HL-60 (cell line): ENCODE data around the gene DOCK1.

ENCODE experiments used
- DNase-seq, 2 experiments: peaks; one replicate each; pipeline ENCODE4 v3.0.0-alpha.2; 2010 to 2020; ENCODE audit warnings: low read depth in 1 of 2, low spot score in 1 of 2
- H3K27ac ChIP-seq: fragments of 250-450 bp; sonication (Bioruptor Pico); replicated peaks from 2 replicates; pipeline ENCODE4 v1.5.1; 2020; ENCODE audit warnings: mild to moderate bottlenecking, moderate library complexity
- H3K27me3 ChIP-seq: fragments of 250-450 bp; sonication (Bioruptor Pico); 2 replicates; pipeline ENCODE4 v1.5.1; 2021; ENCODE audit warnings: mild to moderate bottlenecking, moderate library complexity; ENCODE audit not compliant: insufficient read depth, poor library complexity, severe bottlenecking
- H3K4me3 ChIP-seq: replicated peaks from 2 replicates; pipeline ENCODE4 v1.5.1; 2011; ENCODE audit warnings: mild to moderate bottlenecking, control low read depth, low read length; ENCODE audit not compliant: insufficient read depth
- CTCF ChIP-seq: IDR thresholded peaks from one replicate; pipeline ENCODE4 v1.5.1; 2011; ENCODE audit warnings: low read length, control low read depth, inconsistent platforms; ENCODE audit not compliant: insufficient read depth
- GABPA ChIP-seq: IDR thresholded peaks from 2 replicates; pipeline ENCODE4 v1.6.1; 2012; ENCODE audit warnings: low read depth
- POLR2AphosphoS5 ChIP-seq: IDR thresholded peaks from 2 replicates; pipeline ENCODE4 v1.6.1; 2012; ENCODE audit warnings: low read depth
- REST ChIP-seq: IDR thresholded peaks from 2 replicates; pipeline ENCODE4 v1.6.1; 2012; ENCODE audit warnings: low read depth; ENCODE audit not compliant: insufficient replicate concordance
- SPI1 ChIP-seq: IDR thresholded peaks from 2 replicates; pipeline ENCODE4 v1.6.1; 2012; ENCODE audit warnings: low read depth, mild to moderate bottlenecking, borderline replicate concordance

Gene DOCK1

DNA sequence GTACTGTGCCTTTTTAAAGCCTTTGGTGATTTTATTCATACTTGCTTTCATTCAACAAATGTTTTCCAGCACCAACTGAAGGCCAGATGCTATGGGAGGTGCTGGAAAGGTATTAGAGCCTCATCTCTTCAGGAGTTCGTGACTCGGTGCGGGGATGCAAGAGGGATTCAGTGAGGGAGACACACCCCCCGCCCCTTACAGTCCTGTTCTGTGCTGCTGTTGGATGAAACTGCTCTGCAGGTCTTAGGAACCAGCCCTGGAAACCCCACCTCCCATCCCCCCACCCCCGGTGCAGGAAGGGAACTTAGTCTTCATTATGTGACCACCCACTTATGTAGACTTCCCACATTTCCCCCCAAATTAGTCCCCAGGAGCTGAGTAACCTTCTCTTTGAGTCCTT lies 180.7 kb downstream of the DOCK1 start:
- Histone ChIP-seq H3K4me3 (no peak overlapping the region), H3K27me3 (no peaks in the 10 kb centered on the region), H3K27ac (no peak overlapping the region)
- TF ChIP-seq SPI1: no peak
- TF ChIP-seq GABPA: no peak
- no peak for TF ChIP-seq CTCF
- TF ChIP-seq REST: no peak
- TF ChIP-seq POLR2AphosphoS5: no peak
- DNase-seq: no peak

DNA sequence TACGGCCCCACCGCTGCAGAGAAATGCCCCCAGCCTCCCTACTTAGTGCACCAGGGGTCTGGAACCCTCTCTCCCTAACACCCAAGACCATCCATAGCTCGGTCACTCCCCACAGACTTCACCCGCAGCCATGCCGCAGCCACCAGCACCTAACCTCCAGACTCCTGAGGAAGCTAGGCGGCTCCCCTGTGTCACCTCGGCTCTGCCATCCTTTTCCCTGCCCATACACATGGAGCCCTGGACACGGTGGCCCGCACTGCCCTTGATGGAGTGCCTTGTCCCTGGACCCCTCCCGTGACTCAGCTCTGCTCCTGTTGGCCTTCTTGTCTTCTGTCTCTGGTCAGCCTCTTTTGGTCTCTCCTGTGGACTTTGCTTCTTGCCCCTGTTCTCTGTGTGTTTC lies 183.7 kb downstream of the DOCK1 start:
- H3K27ac ChIP-seq: no peak overlapping the region
- no peak for TF ChIP-seq SPI1
- no peak for TF ChIP-seq POLR2AphosphoS5
- no peak for TF ChIP-seq REST
- no peak for TF ChIP-seq GABPA
- TF ChIP-seq CTCF: no peak
- H3K4me3 ChIP-seq: no peak overlapping the region
- H3K27me3 ChIP-seq: no peaks in the 10 kb centered on the region
- DNase-seq: no peak

GRCh38 chr10:127089446-127089845 lies 184.2 kb downstream of the DOCK1 start:
- Histone ChIP-seq H3K4me3 (no peak overlapping the region), H3K27ac (no peak overlapping the region), H3K27me3 (no peaks in the 10 kb centered on the region)
- no peak for DNase-seq
- TF ChIP-seq REST: no peak
- TF ChIP-seq SPI1: no peak
- TF ChIP-seq CTCF: no peak
- no peak for TF ChIP-seq GABPA
- TF ChIP-seq POLR2AphosphoS5: no peak
